GM23338 (cell line): Measurements from ENCODE around the gene SH3RF3. TPM values are rescaled to one million over a fixed set of nuclear protein-coding genes. Genes with fewer than 3 reads are reported as not detected.

Experiments used
- ATAC-seq: fragments of 200-7000 bp; cut with Tn5 transposase; 3 replicates; pipeline ENCODE4 v1.9.1; 2020
- DNase-seq: peaks from one replicate; pipeline ENCODE4 v3.0.0-alpha.2; 2015; ENCODE audit warnings: low spot score
- H2AFZ ChIP-seq: fragments of 200-600 bp; sonication (generic); 2 replicates; pipeline ENCODE4 v1.8.0; 2016; ENCODE audit warnings: antibody characterized with exemption, mild to moderate bottlenecking, moderate library complexity
- H3F3A ChIP-seq: fragments of 200-600 bp; sonication (generic); replicated peaks from 2 replicates; pipeline ENCODE4 v1.8.0; 2017; ENCODE audit warnings: antibody characterized with exemption, mixed run types, low read depth
- H3K27ac ChIP-seq: fragments of 200-600 bp; sonication (generic); 2 replicates; pipeline ENCODE4 v1.6.1; 2016; ENCODE audit warnings: low read depth
- H3K27me3 ChIP-seq: fragments of 200-600 bp; sonication (generic); 2 replicates; pipeline ENCODE4 v1.8.0; 2016; ENCODE audit warnings: mild to moderate bottlenecking, mixed run types, moderate library complexity; ENCODE audit not compliant: insufficient read depth
- H3K36me3 ChIP-seq: fragments of 200-600 bp; sonication (generic); 2 replicates; pipeline ENCODE4 v1.8.0; 2016; ENCODE audit warnings: mild to moderate bottlenecking; ENCODE audit not compliant: insufficient read depth
- H3K4me1 ChIP-seq: fragments of 200-600 bp; sonication (generic); 2 replicates; pipeline ENCODE4 v1.8.0; 2016; ENCODE audit warnings: mild to moderate bottlenecking, moderate library complexity; ENCODE audit not compliant: insufficient read depth
- H3K4me2 ChIP-seq: fragments of 200-600 bp; sonication (generic); 2 replicates; pipeline ENCODE4 v1.7.1; 2017; ENCODE audit warnings: mixed run types
- H3K4me3 ChIP-seq: fragments of 200-600 bp; sonication (generic); 2 replicates; pipeline ENCODE4 v1.6.1; 2016; ENCODE audit warnings: mixed run types
- H3K79me2 ChIP-seq: fragments of 200-600 bp; sonication (generic); replicated peaks from 2 replicates; pipeline ENCODE4 v1.8.0; 2017; ENCODE audit warnings: mild to moderate bottlenecking; ENCODE audit not compliant: insufficient read depth
- H3K9me2 ChIP-seq: fragments of 200-600 bp; sonication (generic); 2 replicates; pipeline ENCODE4 v1.8.0; 2017; ENCODE audit not compliant: insufficient read depth
- H4K20me1 ChIP-seq: fragments of 200-600 bp; sonication (generic); replicated peaks from 2 replicates; pipeline ENCODE4 v1.8.0; 2017; ENCODE audit warnings: mild to moderate bottlenecking; ENCODE audit not compliant: insufficient read depth
- H3K27ac Mint-ChIP-seq: 2 replicates; pipeline ENCODE4 v1.8.0; 2020; ENCODE audit warnings: inconsistent platforms, mild to moderate bottlenecking, moderate library complexity, mixed read lengths
- H3K27me3 Mint-ChIP-seq: 3 replicates; pipeline ENCODE4 v1.8.0; 2022; ENCODE audit warnings: low read depth, mild to moderate bottlenecking, moderate library complexity, mixed read lengths, inconsistent platforms; ENCODE audit not compliant: insufficient read depth, poor library complexity
- H3K36me3 Mint-ChIP-seq: 3 replicates; pipeline ENCODE4 v1.8.0; 2021; ENCODE audit warnings: low read depth, mild to moderate bottlenecking, inconsistent platforms, moderate library complexity, mixed read lengths
- H3K4me1 Mint-ChIP-seq: 3 replicates; pipeline ENCODE4 v1.8.0; 2020; ENCODE audit warnings: mild to moderate bottlenecking, inconsistent platforms, mixed read lengths
- H3K4me3 Mint-ChIP-seq: 3 replicates; pipeline ENCODE4 v1.8.0; 2021; ENCODE audit warnings: moderate library complexity, mild to moderate bottlenecking, inconsistent platforms, mixed read lengths
- H3K9me3 Mint-ChIP-seq: 3 replicates; pipeline ENCODE4 v1.8.0; 2020; ENCODE audit warnings: moderate library complexity, mild to moderate bottlenecking, inconsistent platforms, mixed read lengths
- JUNB ChIP-seq: IDR thresholded peaks from one replicate; pipeline ENCODE4 v1.6.1; 2016; ENCODE audit warnings: antibody characterized with exemption; ENCODE audit not compliant: unreplicated experiment
- POLR2AphosphoS5 ChIP-seq: IDR thresholded peaks from 2 replicates; pipeline ENCODE4 v1.6.1; 2016; ENCODE audit warnings: antibody characterized with exemption, low read depth
- ZNF114 ChIP-seq: fragments of 250-450 bp; sonication (Bioruptor Pico); IDR thresholded peaks from 2 replicates; pipeline ENCODE4 v1.5.0; 2020; ENCODE audit warnings: mild to moderate bottlenecking, moderate library complexity
- ZNF331 ChIP-seq: fragments of 250-450 bp; sonication (Bioruptor Pico); IDR thresholded peaks from 2 replicates; pipeline ENCODE4 v1.5.0; 2020; ENCODE audit warnings: low read depth, mild to moderate bottlenecking, moderate library complexity
- polyA plus RNA-seq: library from polyadenylated mRNA; unstranded; fragments of >200 nt; fragmentation: Nextera tagmentation; extraction: Ambion mirVana; gene quantifications from 2 replicates; pipeline ENCODE4 v1.2.1, GENCODE V29; 2016
- total RNA-seq: library from RNA; depleted of rRNA; stranded (reverse); fragments of >200 nt; shearing (Covaris generic); gene quantifications from 2 replicates; pipeline ENCODE4 v1.2.3, GENCODE V29; 2014
- TF ChIP-seq, protein P1 (sequence below): fragments of 250-450 bp; sonication (Bioruptor Pico); IDR thresholded peaks from 2 replicates; pipeline ENCODE4 v1.5.0; 2020; ENCODE audit warnings: mild to moderate bottlenecking, moderate library complexity
- TF ChIP-seq, protein P2 (sequence below): IDR thresholded peaks from one replicate; pipeline ENCODE4 v1.6.1; 2018; ENCODE audit warnings: antibody characterized with exemption; ENCODE audit not compliant: unreplicated experiment

Gene SH3RF3
- total and polyA plus RNA-seq, 2 experiments from 2014 or later = 0.11 to 0.63 TPM

DNA sequence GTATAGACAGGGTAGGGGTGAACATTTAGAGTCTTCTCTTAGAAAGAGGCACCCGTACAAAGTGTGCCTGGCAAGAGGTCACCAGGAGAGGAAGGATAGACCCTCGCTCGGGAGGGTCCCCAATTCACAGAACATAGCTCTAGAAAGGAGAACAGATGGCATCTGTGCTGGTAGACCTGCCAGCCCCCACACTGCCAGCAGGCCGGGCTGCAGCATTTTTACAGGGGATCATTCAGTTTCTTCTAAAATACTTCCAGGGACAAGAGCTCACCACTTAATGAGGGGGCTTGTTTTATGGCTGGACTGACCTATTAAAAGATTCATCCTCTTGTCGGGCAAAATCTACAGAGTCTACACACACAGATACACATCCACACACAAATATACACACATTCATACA lies 334.9 kb downstream of the SH3RF3 start (continued):
- TF ChIP-seq, protein P1, sequence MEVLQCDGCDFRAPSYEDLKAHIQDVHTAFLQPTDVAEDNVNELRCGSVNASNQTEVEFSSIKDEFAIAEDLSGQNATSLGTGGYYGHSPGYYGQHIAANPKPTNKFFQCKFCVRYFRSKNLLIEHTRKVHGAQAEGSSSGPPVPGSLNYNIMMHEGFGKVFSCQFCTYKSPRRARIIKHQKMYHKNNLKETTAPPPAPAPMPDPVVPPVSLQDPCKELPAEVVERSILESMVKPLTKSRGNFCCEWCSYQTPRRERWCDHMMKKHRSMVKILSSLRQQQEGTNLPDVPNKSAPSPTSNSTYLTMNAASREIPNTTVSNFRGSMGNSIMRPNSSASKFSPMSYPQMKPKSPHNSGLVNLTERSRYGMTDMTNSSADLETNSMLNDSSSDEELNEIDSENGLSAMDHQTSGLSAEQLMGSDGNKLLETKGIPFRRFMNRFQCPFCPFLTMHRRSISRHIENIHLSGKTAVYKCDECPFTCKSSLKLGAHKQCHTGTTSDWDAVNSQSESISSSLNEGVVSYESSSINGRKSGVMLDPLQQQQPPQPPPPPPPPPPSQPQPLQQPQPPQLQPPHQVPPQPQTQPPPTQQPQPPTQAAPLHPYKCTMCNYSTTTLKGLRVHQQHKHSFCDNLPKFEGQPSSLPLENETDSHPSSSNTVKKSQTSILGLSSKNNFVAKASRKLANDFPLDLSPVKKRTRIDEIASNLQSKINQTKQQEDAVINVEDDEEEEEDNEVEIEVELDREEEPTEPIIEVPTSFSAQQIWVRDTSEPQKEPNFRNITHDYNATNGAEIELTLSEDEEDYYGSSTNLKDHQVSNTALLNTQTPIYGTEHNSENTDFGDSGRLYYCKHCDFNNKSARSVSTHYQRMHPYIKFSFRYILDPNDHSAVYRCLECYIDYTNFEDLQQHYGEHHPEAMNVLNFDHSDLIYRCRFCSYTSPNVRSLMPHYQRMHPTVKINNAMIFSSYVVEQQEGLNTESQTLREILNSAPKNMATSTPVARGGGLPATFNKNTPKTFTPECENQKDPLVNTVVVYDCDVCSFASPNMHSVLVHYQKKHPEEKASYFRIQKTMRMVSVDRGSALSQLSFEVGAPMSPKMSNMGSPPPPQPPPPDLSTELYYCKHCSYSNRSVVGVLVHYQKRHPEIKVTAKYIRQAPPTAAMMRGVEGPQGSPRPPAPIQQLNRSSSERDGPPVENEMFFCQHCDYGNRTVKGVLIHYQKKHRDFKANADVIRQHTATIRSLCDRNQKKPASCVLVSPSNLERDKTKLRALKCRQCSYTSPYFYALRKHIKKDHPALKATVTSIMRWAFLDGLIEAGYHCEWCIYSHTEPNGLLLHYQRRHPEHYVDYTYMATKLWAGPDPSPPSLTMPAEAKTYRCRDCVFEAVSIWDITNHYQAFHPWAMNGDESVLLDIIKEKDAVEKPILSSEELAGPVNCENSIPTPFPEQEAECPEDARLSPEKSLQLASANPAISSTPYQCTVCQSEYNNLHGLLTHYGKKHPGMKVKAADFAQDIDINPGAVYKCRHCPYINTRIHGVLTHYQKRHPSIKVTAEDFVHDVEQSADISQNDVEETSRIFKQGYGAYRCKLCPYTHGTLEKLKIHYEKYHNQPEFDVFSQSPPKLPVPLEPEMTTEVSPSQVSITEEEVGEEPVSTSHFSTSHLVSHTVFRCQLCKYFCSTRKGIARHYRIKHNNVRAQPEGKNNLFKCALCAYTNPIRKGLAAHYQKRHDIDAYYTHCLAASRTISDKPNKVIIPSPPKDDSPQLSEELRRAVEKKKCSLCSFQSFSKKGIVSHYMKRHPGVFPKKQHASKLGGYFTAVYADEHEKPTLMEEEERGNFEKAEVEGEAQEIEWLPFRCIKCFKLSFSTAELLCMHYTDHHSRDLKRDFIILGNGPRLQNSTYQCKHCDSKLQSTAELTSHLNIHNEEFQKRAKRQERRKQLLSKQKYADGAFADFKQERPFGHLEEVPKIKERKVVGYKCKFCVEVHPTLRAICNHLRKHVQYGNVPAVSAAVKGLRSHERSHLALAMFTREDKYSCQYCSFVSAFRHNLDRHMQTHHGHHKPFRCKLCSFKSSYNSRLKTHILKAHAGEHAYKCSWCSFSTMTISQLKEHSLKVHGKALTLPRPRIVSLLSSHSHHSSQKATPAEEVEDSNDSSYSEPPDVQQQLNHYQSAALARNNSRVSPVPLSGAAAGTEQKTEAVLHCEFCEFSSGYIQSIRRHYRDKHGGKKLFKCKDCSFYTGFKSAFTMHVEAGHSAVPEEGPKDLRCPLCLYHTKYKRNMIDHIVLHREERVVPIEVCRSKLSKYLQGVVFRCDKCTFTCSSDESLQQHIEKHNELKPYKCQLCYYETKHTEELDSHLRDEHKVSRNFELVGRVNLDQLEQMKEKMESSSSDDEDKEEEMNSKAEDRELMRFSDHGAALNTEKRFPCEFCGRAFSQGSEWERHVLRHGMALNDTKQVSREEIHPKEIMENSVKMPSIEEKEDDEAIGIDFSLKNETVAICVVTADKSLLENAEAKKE (CRISPR knock-in tag) = no peak
- TF ChIP-seq ZNF331 (no peak), JUNB (no peak), POLR2AphosphoS5 (no peak)

DNA sequence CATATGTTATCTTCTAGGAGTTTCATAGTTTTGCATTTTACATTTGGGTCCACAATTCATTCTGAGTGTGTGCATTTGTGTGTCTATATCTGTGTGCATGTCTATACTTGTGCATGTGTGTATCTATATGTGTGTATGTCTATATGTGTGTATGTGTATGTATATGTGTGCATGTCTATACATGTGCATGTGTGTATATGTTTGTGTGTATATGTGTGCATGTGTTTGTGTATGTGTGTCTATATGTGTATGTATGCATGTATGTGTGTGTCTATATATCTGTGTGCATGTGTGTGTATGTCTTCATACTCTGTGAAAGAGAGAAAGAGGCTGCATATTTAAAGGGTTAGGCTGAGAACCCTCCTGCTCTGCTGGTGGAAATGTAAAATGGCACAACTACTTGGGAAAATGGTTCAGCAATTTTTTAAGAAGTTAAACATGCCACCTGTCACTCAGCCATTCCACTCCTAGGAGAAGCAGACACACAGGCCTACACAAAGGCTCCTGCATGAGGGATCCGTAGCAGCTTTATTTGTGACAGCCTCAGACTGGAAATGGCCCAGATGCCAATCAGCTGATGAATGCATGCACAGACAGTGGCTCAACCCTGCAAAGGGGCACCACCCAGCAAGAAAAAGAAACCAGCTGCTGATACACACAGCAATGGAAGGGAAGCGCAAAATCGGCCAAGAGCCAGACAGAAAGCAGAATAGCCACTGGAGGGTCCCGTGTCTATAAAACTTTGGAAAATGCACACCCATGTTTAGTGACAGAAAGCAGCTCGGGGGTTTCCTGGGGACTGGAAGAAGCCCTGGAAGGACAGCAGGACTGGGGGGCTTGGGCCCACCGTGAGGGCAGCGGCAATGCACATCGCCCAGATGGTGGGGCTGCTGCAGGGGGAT lies 337.9 kb downstream of the SH3RF3 start:
- H3K9me3 Mint-ChIP-seq = no peaks in the 10 kb centered on the region
- Histone ChIP-seq H3K4me2 (no peak overlapping the region), H3K27ac (no peak overlapping the region), H3K79me2 (no peaks in the 10 kb centered on the region), H3K4me1 (no peaks in the 10 kb centered on the region), H3F3A (no peaks in the 10 kb centered on the region), H4K20me1 (no peaks in the 10 kb centered on the region), H3K36me3 (no peaks in the 10 kb centered on the region), H2AFZ (no peak overlapping the region), H3K4me3 (no peak overlapping the region), H3K9me2 (no peaks in the 10 kb centered on the region), H3K27me3 (no peaks in the 10 kb centered on the region)
- H3K4me1 Mint-ChIP-seq = no peaks in the 10 kb centered on the region; the same call in 2 of the 3 replicates
- H3K27me3 Mint-ChIP-seq = peaks cover 3% of the 10 kb centered on the region
- H3K36me3 Mint-ChIP-seq = no peaks in the 10 kb centered on the region
- ATAC-seq (no peak), DNase-seq (no peak)
- no peak overlapping the region for H3K4me3 Mint-ChIP-seq
- no peak overlapping the region for H3K27ac Mint-ChIP-seq
- no peak for TF ChIP-seq ZNF114 (CRISPR knock-in tag)
- TF ChIP-seq, protein P2, sequence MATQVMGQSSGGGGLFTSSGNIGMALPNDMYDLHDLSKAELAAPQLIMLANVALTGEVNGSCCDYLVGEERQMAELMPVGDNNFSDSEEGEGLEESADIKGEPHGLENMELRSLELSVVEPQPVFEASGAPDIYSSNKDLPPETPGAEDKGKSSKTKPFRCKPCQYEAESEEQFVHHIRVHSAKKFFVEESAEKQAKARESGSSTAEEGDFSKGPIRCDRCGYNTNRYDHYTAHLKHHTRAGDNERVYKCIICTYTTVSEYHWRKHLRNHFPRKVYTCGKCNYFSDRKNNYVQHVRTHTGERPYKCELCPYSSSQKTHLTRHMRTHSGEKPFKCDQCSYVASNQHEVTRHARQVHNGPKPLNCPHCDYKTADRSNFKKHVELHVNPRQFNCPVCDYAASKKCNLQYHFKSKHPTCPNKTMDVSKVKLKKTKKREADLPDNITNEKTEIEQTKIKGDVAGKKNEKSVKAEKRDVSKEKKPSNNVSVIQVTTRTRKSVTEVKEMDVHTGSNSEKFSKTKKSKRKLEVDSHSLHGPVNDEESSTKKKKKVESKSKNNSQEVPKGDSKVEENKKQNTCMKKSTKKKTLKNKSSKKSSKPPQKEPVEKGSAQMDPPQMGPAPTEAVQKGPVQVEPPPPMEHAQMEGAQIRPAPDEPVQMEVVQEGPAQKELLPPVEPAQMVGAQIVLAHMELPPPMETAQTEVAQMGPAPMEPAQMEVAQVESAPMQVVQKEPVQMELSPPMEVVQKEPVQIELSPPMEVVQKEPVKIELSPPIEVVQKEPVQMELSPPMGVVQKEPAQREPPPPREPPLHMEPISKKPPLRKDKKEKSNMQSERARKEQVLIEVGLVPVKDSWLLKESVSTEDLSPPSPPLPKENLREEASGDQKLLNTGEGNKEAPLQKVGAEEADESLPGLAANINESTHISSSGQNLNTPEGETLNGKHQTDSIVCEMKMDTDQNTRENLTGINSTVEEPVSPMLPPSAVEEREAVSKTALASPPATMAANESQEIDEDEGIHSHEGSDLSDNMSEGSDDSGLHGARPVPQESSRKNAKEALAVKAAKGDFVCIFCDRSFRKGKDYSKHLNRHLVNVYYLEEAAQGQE = no peak
